SU-DHL-6 (cell line): ENCODE results near the gene EAPP.

Experiments
- H2AFZ ChIP-seq: fragments of 200-600 bp; sonication (generic); 2 replicates; pipeline ENCODE4 v1.6.1; 2014; ENCODE audit warnings: low read depth, mild to moderate bottlenecking, moderate library complexity, mixed read lengths, antibody characterized with exemption, low read length; ENCODE audit not compliant: severe bottlenecking
- H3F3A ChIP-seq: fragments of 200-600 bp; shearing (Covaris generic); 2 replicates; pipeline ENCODE4 v1.6.0; 2016; ENCODE audit warnings: antibody characterized with exemption, mild to moderate bottlenecking; ENCODE audit not compliant: insufficient read depth
- H3K27ac ChIP-seq: fragments of 200-600 bp; sonication (generic); 2 replicates; pipeline ENCODE4 v1.5.1; 2016; ENCODE audit warnings: low read depth, mild to moderate bottlenecking, low read length, moderate library complexity, mixed read lengths
- H3K27me3 ChIP-seq: fragments of 200-600 bp; sonication (generic), shearing (Covaris generic); 2 replicates; pipeline ENCODE4 v1.6.0; 2014; ENCODE audit warnings: mild to moderate bottlenecking, low read length
- H3K36me3 ChIP-seq: fragments of 200-600 bp; sonication (generic); 2 replicates; pipeline ENCODE4 v1.6.1; 2014; ENCODE audit warnings: mild to moderate bottlenecking, low read length, mixed read lengths
- H3K4me2 ChIP-seq: fragments of 300-600, 200-600 bp; shearing (Covaris generic), sonication (generic); 2 replicates; pipeline ENCODE4 v1.6.0; 2014; ENCODE audit warnings: low read length, low read depth, mild to moderate bottlenecking; ENCODE audit not compliant: poor library complexity, severe bottlenecking
- H3K4me3 ChIP-seq: fragments of 200-600 bp; sonication (generic); 2 replicates; pipeline ENCODE4 v1.5.1; 2014; ENCODE audit warnings: antibody characterized with exemption, low read length, mild to moderate bottlenecking, mixed read lengths; ENCODE audit not compliant: insufficient read depth, poor library complexity, severe bottlenecking
- H3K79me2 ChIP-seq: fragments of 200-600 bp; sonication (generic); 2 replicates; pipeline ENCODE4 v1.6.1; 2014; ENCODE audit warnings: mild to moderate bottlenecking, low read length, moderate library complexity; ENCODE audit not compliant: insufficient read depth
- H3K9ac ChIP-seq: fragments of 200-600 bp; sonication (generic); 2 replicates; pipeline ENCODE4 v1.7.0; 2014; ENCODE audit warnings: mild to moderate bottlenecking, low read length
- H3K9me2 ChIP-seq: fragments of 200-600 bp; sonication (generic); replicated peaks from 2 replicates; pipeline ENCODE4 v1.6.1; 2014; ENCODE audit warnings: low read length; ENCODE audit not compliant: insufficient read depth
- H3K9me3 ChIP-seq: fragments of 200-600 bp; sonication (generic); 2 replicates; pipeline ENCODE4 v1.6.1; 2014; ENCODE audit warnings: low read length, mixed read lengths; ENCODE audit not compliant: insufficient read depth
- H4K20me1 ChIP-seq: fragments of 200-600 bp; sonication (generic); 2 replicates; pipeline ENCODE4 v1.6.1; 2014; ENCODE audit warnings: low read depth, mild to moderate bottlenecking, antibody characterized with exemption, low read length, moderate library complexity, mixed read lengths
- CTCF ChIP-seq: fragments of 200-600 bp; sonication (generic); IDR thresholded peaks from one replicate; pipeline ENCODE4 v1.5.1; 2017; ENCODE audit warnings: antibody characterized with exemption, mild to moderate bottlenecking, low read length, moderate library complexity; ENCODE audit not compliant: insufficient read depth, poor library complexity, severe bottlenecking
- EZH2phosphoT487 ChIP-seq: fragments of 200-600 bp; sonication (generic), shearing (Covaris generic); conservative IDR thresholded peaks from 2 replicates; pipeline ENCODE4 v1.6.1; 2018; ENCODE audit warnings: mild to moderate bottlenecking, antibody characterized with exemption, low read length, moderate library complexity, mixed read lengths

Gene EAPP

DNA sequence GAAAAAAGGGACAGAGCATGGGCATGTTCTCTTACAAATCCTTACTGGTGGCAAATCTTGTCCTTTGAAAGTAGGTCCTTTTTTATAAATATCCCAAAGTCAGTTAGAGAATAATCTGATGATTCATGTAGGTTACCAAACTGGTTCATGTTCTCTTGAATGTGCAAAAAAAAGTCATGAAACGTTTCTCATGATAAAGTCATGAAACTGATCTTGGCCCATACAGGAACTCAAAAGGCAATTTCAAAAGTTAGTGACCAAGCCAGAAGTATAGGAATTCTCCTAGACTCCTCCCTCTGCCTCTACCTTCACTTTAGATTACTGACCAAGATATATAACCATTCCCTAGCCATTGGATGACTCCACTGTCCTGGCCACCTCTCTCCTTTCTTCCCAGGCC is 50.2 kb downstream of the EAPP start:
- no peaks in the 10 kb centered on the region for H4K20me1 ChIP-seq
- H3K9me2 ChIP-seq, result no peaks in the 10 kb centered on the region
- H2AFZ ChIP-seq, result no peak overlapping the region
- no peak overlapping the region for H3K9ac ChIP-seq
- TF ChIP-seq CTCF (no peak), EZH2phosphoT487 (no peak)
- H3K9me3 ChIP-seq, result no peaks in the 10 kb centered on the region
- no peak overlapping the region for H3K4me2 ChIP-seq
- H3K36me3 ChIP-seq, result no peaks in the 10 kb centered on the region
- H3F3A ChIP-seq, result no peaks in the 10 kb centered on the region
- no peaks in the 10 kb centered on the region for H3K27me3 ChIP-seq
- no peaks in the 10 kb centered on the region for H3K79me2 ChIP-seq
- no peak overlapping the region for H3K27ac ChIP-seq
- no peak overlapping the region for H3K4me3 ChIP-seq

DNA sequence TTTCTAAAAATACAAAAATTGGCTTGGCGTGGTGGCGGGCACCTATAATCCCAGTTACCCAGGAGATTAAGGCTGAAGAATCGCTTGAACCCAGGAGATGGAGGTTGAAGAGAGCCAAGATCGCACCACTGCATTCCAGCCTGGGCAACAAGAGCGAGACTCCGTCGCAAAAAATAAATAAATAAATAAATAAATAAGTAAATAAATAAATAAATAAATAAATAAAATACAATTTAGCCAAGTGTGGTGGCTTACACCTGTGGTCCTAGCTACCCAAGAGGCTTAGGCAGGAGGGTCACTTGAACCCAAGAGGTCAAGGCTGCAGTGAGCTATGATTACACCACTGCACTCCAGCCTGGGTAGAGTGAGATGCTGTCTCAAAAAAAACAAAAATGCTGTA is 51.0 kb downstream of the EAPP start:
- TF ChIP-seq CTCF (no peak), EZH2phosphoT487 (no peak)
- H3F3A ChIP-seq, result no peaks in the 10 kb centered on the region
- no peak overlapping the region for H2AFZ ChIP-seq

DNA sequence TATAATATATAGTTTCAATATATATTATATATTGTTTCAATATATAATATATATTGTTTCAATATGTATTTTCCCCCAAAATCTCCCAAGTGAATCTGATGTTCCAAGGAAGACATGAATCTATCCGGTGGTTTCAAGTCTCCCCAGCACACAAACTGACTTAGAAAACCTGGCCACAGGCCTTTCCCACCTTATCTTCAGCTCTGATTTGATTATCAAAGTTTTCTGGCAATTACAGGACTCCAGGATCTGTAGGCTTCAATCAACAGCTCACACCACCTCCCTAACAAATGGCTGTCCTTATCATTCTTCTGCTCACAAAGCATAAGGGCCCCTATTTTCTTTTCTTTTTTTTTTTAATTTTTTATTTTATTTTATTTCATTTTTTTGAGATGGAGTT is 54.8 kb downstream of the EAPP start:
- H3K9ac ChIP-seq, result no peak overlapping the region
- H3K36me3 ChIP-seq, result no peaks in the 10 kb centered on the region
- H3K4me3 ChIP-seq, result no peak overlapping the region
- no peak overlapping the region for H3K4me2 ChIP-seq
- no peaks in the 10 kb centered on the region for H3F3A ChIP-seq
- no peak overlapping the region for H2AFZ ChIP-seq
- H3K79me2 ChIP-seq, result no peaks in the 10 kb centered on the region
- no peak for TF ChIP-seq EZH2phosphoT487
- no peak for TF ChIP-seq CTCF
- H3K27me3 ChIP-seq, result no peaks in the 10 kb centered on the region
- no peaks in the 10 kb centered on the region for H3K9me2 ChIP-seq
- H4K20me1 ChIP-seq, result no peaks in the 10 kb centered on the region
- no peaks in the 10 kb centered on the region for H3K9me3 ChIP-seq
- H3K27ac ChIP-seq, result no peak overlapping the region

More for the DNA sequence above, 51.0 kb downstream of the EAPP start:
- H3K4me2 ChIP-seq, result no peak overlapping the region
- no peak overlapping the region for H3K27ac ChIP-seq
- no peaks in the 10 kb centered on the region for H3K79me2 ChIP-seq
- no peaks in the 10 kb centered on the region for H3K9me3 ChIP-seq
- no peaks in the 10 kb centered on the region for H4K20me1 ChIP-seq
- H3K36me3 ChIP-seq, result no peaks in the 10 kb centered on the region
- H3K9me2 ChIP-seq, result no peaks in the 10 kb centered on the region
- H3K4me3 ChIP-seq, result no peak overlapping the region
- no peak overlapping the region for H3K9ac ChIP-seq
- no peaks in the 10 kb centered on the region for H3K27me3 ChIP-seq
